RWPE2 (cell line): ENCODE measurements around the gene SMCO4.

ENCODE experiments used
- ATAC-seq: fragments of 200-7000 bp; cut with Tn5 transposase; 3 replicates; pipeline ENCODE4 v1.9.1; 2021; ENCODE audit warnings: low read depth
- DNase-seq: peaks from one replicate; pipeline ENCODE4 v3.0.0-alpha.2; 2020; ENCODE audit warnings: low spot score
- H3K27ac ChIP-seq: fragments of 450-650 bp; 2 replicates; pipeline ENCODE4 v1.5.1; 2017; ENCODE audit warnings: mild to moderate bottlenecking; ENCODE audit not compliant: poor library complexity, severe bottlenecking
- H3K27me3 ChIP-seq: fragments of 250-450 bp; sonication (Bioruptor Pico); 2 replicates; pipeline ENCODE4 v1.5.1; 2021; ENCODE audit warnings: mild to moderate bottlenecking, moderate library complexity; ENCODE audit not compliant: insufficient read depth, poor library complexity, severe bottlenecking
- H3K36me3 ChIP-seq: fragments of 250-450 bp; sonication (Bioruptor Pico); 2 replicates; pipeline ENCODE4 v1.5.1; 2020; ENCODE audit warnings: low read depth, mild to moderate bottlenecking, moderate library complexity
- H3K4me1 ChIP-seq: fragments of 250-450 bp; sonication (Bioruptor Pico); 2 replicates; pipeline ENCODE4 v1.5.1; 2021; ENCODE audit warnings: mild to moderate bottlenecking, moderate library complexity; ENCODE audit not compliant: insufficient read depth, poor library complexity, severe bottlenecking
- H3K4me3 ChIP-seq: fragments of 250-450 bp; sonication (Bioruptor Pico); 2 replicates; pipeline ENCODE4 v1.5.1; 2021; ENCODE audit warnings: mild to moderate bottlenecking, moderate library complexity; ENCODE audit not compliant: severe bottlenecking
- H3K9me3 ChIP-seq: fragments of 250-450 bp; sonication (Bioruptor Pico); 2 replicates; pipeline ENCODE4 v1.5.1; 2021; ENCODE audit warnings: mild to moderate bottlenecking, moderate library complexity; ENCODE audit not compliant: severe bottlenecking
- TF ChIP-seq, protein P1 (sequence below): fragments of 450-650 bp; IDR thresholded peaks from one replicate; pipeline ENCODE4 v1.5.1; 2017; ENCODE audit warnings: mild to moderate bottlenecking, moderate library complexity; ENCODE audit not compliant: poor library complexity, severe bottlenecking

The SMCO4 gene

DNA sequence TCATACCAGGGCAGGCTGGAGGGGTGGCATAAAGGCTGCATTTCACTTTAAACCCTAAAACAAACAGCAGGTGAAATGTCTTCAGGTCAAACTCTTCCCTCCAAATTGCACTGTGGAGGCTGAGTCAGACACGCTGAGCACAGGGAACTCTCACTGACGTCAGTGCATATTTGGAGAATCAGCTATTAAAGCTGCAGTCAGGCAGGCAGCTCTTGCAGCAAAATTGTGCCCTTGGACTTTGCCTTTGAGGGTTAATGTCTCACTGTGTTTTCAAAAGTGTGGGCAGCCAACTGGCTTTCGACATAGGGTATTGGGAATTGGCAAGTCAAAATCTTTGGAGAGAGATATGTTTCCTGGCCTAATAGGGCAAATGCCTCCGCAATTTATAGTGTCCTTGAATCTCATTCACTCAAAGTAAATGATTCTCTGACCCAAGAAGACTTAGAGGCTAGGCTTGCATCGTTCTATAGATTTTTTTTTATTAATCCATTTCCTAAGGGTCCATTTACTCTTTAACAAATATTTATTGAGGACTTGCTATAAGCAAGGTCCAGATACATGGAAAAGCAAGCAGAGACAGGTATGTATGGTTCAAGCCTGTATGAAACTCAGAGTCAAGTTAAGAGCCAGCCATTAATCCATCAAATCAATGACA lies 27.7 kb upstream of the SMCO4 start:
- TF ChIP-seq, protein P1, sequence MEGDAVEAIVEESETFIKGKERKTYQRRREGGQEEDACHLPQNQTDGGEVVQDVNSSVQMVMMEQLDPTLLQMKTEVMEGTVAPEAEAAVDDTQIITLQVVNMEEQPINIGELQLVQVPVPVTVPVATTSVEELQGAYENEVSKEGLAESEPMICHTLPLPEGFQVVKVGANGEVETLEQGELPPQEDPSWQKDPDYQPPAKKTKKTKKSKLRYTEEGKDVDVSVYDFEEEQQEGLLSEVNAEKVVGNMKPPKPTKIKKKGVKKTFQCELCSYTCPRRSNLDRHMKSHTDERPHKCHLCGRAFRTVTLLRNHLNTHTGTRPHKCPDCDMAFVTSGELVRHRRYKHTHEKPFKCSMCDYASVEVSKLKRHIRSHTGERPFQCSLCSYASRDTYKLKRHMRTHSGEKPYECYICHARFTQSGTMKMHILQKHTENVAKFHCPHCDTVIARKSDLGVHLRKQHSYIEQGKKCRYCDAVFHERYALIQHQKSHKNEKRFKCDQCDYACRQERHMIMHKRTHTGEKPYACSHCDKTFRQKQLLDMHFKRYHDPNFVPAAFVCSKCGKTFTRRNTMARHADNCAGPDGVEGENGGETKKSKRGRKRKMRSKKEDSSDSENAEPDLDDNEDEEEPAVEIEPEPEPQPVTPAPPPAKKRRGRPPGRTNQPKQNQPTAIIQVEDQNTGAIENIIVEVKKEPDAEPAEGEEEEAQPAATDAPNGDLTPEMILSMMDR, result no peak
- Histone ChIP-seq H3K9me3 (no peaks in the 10 kb centered on the region), H3K4me3 (no peak overlapping the region), H3K36me3 (no peaks in the 10 kb centered on the region), H3K27ac (no peak overlapping the region), H3K4me1 (peaks cover 8% of the 10 kb centered on the region), H3K27me3 (peaks cover 2% of the 10 kb centered on the region)
- DNase-seq, result no peak
- peak; percentile 91 for ATAC-seq

DNA sequence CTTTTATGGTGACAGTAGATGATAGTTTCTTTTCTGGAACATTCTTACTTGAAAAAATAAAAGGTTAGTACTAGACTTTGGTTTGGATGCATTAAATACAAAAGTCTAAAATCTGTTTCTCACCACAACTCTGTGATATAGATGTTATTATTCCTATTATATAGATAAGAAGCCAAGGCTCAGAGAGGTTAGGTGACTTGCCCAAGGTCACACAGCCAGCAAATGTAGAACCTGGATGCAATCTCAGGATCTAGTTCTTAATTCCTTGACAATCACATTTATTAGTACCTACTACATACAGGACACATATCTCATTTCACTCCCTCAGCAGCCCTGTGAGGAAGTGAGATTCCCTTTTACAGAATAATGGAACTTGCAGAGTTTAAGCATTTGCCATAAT lies 26.3 kb upstream of the SMCO4 start:
- Histone ChIP-seq H3K27ac (no peak overlapping the region), H3K4me3 (no peak overlapping the region), H3K27me3 (peaks cover 2% of the 10 kb centered on the region), H3K36me3 (no peaks in the 10 kb centered on the region), H3K9me3 (no peaks in the 10 kb centered on the region), H3K4me1 (peaks cover 8% of the 10 kb centered on the region)
- DNase-seq (no peak), ATAC-seq (no peak)
- TF ChIP-seq, protein P1, result no peak

DNA sequence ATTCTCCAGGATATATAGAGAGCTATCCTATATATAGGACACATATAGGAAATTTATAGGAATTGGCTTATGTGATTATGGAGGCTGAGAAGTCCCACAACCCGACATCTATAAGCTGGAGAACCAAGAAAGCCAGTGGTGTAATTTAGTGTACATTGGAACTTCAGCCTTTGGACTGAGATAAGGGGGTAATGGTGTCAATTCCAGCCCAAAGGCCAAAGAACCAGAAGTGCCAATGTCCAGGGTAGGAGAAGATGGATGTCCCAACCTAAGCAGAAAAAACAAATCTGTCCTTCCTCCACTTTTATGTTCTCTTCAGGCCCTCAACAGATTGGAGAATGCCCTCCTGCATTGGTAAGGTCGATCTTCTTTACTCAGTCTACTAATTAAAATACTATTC lies 25.5 kb upstream of the SMCO4 start:
- DNase-seq (no peak), ATAC-seq (no peak)
- no peak overlapping the region for H3K27ac ChIP-seq
- TF ChIP-seq, protein P1, result no peak
- H3K36me3 ChIP-seq, result no peaks in the 10 kb centered on the region
- no peaks in the 10 kb centered on the region for H3K9me3 ChIP-seq
- H3K4me3 ChIP-seq, result no peak overlapping the region
- H3K27me3 ChIP-seq, result peaks cover 2% of the 10 kb centered on the region
- H3K4me1 ChIP-seq, result peaks cover 8% of the 10 kb centered on the region

DNA sequence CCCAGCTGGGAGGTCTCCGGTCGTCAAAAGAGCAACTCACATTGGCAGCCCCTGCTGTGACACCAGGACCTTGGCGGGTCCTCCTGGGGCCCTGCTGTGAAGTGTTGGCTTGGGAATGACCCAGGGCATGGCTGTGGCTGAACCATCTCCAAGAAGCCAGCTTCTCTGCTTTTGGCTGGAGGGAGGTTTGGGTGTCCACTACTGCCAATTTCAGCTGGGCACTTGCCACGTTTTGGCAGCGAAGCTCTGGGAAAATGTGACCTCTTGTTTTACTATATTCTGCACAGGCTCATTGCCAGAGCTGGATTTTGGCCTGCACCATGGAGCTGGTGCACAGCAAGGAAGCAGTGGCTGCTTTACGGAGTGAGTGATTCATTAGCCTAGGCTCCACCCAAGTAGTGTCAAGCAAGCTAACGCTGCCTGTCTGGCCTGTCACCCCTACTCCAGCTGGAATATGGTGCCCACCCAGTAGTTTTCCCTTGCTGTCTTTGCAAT lies 24.3 kb upstream of the SMCO4 start:
- DNase-seq, result no peak
- Histone ChIP-seq H3K36me3 (no peaks in the 10 kb centered on the region), H3K4me1 (peaks cover 8% of the 10 kb centered on the region), H3K27ac (no peak overlapping the region), H3K9me3 (no peaks in the 10 kb centered on the region), H3K4me3 (no peak overlapping the region), H3K27me3 (peaks cover 2% of the 10 kb centered on the region)
- TF ChIP-seq, protein P1, result no peak
- ATAC-seq, result peak; percentile 62; the same call in 2 of the 3 replicates

DNA sequence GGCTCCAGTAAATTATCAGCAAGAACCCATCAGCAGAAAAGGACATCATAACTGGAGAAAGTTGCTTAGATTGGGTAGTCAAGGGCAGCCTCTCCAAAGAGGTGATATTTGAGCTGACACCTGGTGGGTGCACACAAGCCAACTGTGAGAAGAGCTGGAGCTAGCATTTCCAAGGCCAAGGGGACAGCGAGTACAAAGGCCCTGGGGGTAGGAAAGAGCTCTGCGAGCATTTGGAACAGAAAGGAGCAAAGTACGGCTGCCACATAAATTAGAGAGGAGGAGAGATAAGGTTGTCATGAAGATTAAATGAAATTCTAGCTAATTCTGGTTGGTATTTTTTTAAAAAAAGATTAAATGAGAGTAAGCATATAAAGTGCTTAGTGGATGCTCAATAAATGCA lies 21.7 kb upstream of the SMCO4 start:
- DNase-seq (no peak), ATAC-seq (no peak)
- TF ChIP-seq, protein P1, result no peak
- no peaks in the 10 kb centered on the region for H3K9me3 ChIP-seq
- H3K36me3 ChIP-seq, result no peaks in the 10 kb centered on the region
- H3K4me1 ChIP-seq, result no peaks in the 10 kb centered on the region
- no peak overlapping the region for H3K4me3 ChIP-seq
- peaks cover 2% of the 10 kb centered on the region for H3K27me3 ChIP-seq
- no peak overlapping the region for H3K27ac ChIP-seq
